KOPT-K1 (cell line): ENCODE data around the gene NR1D1.

Experiments used
- H3K27ac ChIP-seq: fragments of 200-600 bp; sonication (generic); 2 replicates; pipeline ENCODE4 v1.5.1; 2016; ENCODE audit warnings: antibody characterized with exemption, mild to moderate bottlenecking, low read depth, low read length; ENCODE audit not compliant: poor library complexity, severe bottlenecking
- H3K36me3 ChIP-seq: fragments of 200-600 bp; sonication (generic); 2 replicates; pipeline ENCODE4 v1.5.1; 2017; ENCODE audit warnings: antibody characterized with exemption, mild to moderate bottlenecking, low read length, moderate library complexity; ENCODE audit not compliant: insufficient read depth
- H3K9me3 ChIP-seq: fragments of 200-600 bp; sonication (generic); 2 replicates; pipeline ENCODE4 v1.5.1; 2017; ENCODE audit warnings: antibody characterized with exemption, low read length, mild to moderate bottlenecking; ENCODE audit not compliant: insufficient read depth, poor library complexity, severe bottlenecking

Gene NR1D1

GRCh38 chr17:40058865-40059264 is 41.5 kb downstream of the NR1D1 start:
- no peaks in the 10 kb centered on the region for H3K9me3 ChIP-seq
- H3K36me3 ChIP-seq: no peaks in the 10 kb centered on the region
- H3K27ac ChIP-seq: no peak overlapping the region

- no peaks in the 10 kb centered on the region for H3K9me3 ChIP-seq
- H3K36me3 ChIP-seq: no peaks in the 10 kb centered on the region
- H3K27ac ChIP-seq: no peak overlapping the region
Measured at GRCh38 chr17:40058186-40058784, 42.1 kb downstream of the NR1D1 start.

- H3K27ac ChIP-seq: no peak overlapping the region
- H3K36me3 ChIP-seq: peaks cover 16% of the 10 kb centered on the region
- no peaks in the 10 kb centered on the region for H3K9me3 ChIP-seq
Measured at GRCh38 chr17:40056379-40057015, 43.9 kb downstream of the NR1D1 start.
